NT2/D1 (cell line): ENCODE data around the gene ALDH3B1.
"Not testable (repeated sequence)": the region's sequence is repeated elsewhere in the genome, so short reads cannot be mapped to it uniquely, and the experiment has no call there.

Experiments
- SUZ12 ChIP-seq: IDR thresholded peaks from 2 replicates; pipeline ENCODE4 v1.6.1; 2011; ENCODE audit not compliant: insufficient read length, insufficient read depth; ENCODE audit errors: extremely low read depth
- YY1 ChIP-seq: IDR thresholded peaks from 2 replicates; pipeline ENCODE4 v1.6.1; 2011; ENCODE audit not compliant: insufficient read length, insufficient read depth
- ZNF274 ChIP-seq: IDR thresholded peaks from 2 replicates; pipeline ENCODE4 v1.6.1; 2011; ENCODE audit warnings: mild to moderate bottlenecking, low read depth, low read length

DNA sequence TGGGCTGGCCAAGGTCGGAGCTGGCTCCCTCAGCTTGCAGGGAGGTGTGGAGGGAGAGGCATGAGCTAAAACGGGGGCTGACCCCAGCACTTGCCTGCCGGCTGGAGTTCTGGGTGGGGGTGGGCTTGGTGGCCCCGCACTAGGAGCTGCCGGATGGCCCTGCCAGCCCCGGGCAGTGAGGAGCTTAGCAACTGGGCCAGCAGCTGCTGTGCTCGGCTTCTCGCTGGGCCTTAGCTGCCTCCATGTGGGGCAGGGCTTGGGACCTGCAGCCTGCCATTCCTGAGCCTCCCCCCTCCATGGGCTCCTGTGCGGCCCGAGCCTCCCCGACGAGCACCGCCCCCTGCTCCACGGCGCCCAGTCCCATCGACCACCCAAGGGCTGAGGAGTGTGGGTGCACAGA, 46.9 kb upstream of the ALDH3B1 start:
- not testable (repeated sequence) for TF ChIP-seq YY1, SUZ12, ZNF274
